Measurements from ENCODE around the gene XPC.
"Not testable (repeated sequence)": the region's sequence is repeated elsewhere in the genome, so short reads cannot be mapped to it uniquely, and the experiment has no call there.

The XPC gene

DNA sequence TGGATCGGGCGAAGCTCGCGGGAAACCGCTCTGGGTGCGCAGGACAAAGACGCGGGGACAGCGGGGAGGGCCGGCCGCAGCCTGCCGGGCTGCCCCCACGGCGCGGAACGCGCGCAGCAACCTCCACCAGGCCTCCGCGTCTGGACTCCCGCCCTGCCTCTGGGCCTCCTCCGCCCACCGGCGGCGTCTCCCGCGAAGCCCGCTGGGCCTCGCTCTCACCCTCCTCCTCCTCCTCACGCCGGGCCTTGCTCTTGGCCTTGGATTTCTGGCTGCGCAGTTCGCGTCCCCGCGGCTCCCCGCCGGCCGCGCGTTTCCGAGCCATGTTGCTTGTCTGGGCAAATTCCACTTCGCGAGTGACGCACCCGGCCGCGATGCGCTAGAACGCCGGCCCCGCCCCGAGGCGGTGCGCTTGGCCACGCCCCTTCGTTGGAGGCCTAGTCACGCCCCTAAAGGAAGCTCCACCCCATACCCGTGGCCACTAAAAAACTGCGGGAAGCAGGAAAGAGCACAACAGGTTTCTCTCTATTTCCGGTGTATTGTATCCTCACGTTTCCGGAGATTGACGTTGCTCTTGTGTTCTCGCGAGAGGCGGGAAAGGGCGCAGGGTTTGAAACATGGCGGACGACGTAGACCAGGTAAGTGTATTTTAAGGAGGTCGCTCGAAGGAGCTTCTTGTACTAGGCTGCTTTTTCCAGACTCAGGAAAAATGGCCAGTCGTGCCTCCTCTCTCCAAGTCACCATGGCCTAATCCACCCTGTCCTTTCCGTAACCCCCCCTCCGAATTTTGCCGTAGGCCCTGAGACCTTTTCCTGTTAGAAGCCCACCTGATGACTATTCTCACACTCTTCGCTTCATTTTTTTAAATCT, at the start of gene XPC, which contains the start of gene LSM3:
Gene XPC (minus strand): TSS at position 355 of the 867 bp plus-strand sequence. CDS start 33 bp downstream, at position 322.
Gene LSM3 (plus strand): TSS at position 571 of the 867 bp plus-strand sequence. CDS start 44 bp downstream, at position 615.
- peak; percentile 94 to 97 (median 94) for DNase-seq (ENCODE audit: low read depth in 2 of 3, low spot score in 1 of 3)

- no peak for DNase-seq (ENCODE audit: low read depth in 2 of 3, low spot score in 1 of 3)
Observed at GRCh38 chr3:14227856-14228255, 49.5 kb upstream of the XPC start.

DNA sequence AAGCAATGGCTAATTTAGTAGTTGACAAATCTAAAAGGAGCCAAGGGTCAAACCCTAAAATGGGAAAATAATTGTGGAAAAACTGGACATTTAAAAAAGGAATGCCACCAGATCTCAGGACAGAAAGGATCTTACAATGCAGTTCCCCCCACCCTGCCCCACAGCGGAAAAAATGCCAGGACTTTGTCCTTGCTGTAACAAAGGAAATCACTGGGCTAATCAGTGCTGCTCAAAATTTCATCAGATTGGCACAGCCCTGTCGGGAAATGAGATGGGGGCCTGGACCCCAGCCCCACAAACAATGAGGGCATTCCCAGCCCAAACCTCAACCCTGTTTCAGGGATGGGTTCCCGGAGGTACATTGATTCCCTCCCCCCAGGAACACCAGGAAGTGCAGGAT, 48.0 kb upstream of the XPC start:
- DNase-seq (ENCODE audit: low read depth in 2 of 3, low spot score in 1 of 3) = not testable (repeated sequence)

DNA sequence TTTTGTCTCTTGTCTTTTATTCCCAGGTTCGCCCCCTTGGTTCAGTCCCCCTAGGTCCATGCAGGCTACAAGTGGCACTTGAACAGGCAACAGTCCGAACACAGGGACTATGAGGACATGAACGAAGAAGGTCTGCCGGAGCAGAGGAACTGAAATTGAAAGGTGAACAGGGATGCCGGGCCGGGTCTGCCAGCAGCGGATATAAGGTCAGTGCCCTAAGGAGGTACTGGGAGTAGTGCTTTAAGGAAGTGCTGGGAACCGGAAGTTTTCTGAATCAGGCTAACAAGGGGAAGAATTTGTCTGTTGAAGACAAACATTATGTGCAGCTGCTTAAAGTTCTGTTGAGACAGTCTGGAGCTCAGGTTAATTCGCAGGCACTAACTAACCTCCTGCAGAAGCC, 47.0 kb upstream of the XPC start:
- DNase-seq (ENCODE audit: low read depth in 2 of 3, low spot score in 1 of 3) = no peak

DNA sequence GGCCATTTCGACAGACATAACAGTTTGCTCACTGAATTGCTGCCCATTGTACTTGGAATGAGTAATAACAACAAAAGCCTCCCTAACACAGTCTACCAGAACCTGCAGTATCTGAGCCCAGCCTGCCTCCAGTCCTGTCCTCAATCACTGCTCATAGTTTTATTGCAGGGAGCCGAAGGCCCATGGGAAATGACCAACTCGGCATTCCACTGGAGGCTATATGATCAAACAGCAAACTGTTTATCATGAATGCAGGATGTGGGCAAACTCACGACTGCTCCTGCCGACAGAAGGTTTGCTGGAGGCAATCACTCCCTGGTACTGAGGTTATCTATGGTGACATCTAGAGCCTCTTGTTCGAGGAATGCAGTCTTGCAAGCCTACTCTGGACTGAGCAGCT, 46.5 kb upstream of the XPC start:
- no peak for DNase-seq (ENCODE audit: low read depth in 2 of 3, low spot score in 1 of 3)

DNA sequence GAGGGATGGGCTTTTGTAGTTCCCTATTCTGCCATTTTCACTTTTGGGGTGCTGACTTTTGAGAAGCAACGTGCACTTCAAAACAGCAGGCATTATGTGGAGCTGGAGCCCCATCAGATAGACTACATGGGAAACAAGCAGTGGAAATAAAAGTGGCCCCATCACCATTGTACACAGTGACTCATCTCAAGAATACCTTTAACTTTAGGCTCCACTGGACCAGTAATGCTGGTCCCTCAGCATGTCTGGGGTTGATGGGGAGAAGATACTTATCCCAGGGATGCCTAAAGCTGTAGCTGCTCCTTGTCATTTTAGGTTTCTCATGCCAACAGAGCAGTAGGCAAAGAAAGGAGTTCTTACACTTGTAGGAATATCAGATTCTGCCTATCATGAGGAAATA, 45.2 kb upstream of the XPC start:
- DNase-seq (ENCODE audit: low read depth in 2 of 3, low spot score in 1 of 3) = no peak

DNA sequence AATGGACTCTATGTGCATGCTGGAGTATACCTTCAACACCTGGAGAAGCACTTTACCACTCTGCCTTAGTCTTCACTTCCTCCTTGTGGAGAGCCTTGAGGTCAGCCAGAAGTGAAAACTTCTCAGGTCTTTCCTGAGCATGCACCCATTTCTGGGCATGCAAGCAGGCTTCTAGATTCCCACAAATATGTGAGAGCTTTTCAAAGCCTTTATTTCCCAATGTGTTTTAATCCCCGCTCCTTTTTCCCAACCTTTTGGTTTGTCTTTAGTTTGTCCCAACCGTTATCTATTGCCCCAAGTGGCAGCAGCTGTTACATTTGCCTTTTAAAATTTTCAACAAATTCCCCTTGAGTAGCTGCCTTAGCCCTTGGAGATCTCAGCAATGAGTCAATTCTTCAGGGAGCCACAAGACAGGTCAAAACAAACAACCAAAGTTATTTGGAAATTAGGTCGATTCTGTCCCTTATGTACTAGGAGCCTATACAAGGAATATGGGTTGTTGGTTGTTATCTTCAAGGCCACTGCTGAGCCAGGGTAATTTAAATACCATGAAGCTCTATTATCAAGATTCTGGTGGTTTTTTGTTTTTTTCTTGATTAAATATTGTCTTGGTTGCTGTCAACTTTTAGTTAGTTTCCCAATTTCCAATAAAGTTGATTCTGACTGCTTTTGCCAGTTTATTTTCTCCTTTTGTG, 44.6 kb upstream of the XPC start:
- no peak for DNase-seq (ENCODE audit: low read depth in 2 of 3, low spot score in 1 of 3)

- no peak for DNase-seq (ENCODE audit: low read depth in 2 of 3, low spot score in 1 of 3)
Observed at GRCh38 chr3:14222457-14222856, 44.1 kb upstream of the XPC start.

DNA sequence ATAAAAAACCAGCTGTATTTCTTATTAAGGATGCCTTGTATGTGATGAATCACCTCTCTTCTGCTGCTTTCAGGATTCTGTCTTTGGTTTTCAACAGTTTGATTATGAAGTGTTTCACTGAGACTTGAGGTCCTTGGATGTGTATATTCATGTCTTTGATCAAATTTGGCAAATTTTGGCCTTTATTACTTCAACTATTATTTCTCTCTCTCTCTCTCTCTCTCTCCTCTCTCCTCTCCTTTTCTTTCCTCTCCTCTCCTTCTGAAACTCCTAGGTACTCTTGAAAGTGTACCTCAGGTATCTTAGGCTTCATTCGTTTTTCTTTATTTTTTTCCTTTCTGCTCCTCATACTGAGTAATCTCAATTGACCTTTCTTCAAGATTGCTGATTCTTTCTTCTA, 43.5 kb upstream of the XPC start:
- DNase-seq (ENCODE audit: low read depth in 2 of 3, low spot score in 1 of 3) = no peak

DNA sequence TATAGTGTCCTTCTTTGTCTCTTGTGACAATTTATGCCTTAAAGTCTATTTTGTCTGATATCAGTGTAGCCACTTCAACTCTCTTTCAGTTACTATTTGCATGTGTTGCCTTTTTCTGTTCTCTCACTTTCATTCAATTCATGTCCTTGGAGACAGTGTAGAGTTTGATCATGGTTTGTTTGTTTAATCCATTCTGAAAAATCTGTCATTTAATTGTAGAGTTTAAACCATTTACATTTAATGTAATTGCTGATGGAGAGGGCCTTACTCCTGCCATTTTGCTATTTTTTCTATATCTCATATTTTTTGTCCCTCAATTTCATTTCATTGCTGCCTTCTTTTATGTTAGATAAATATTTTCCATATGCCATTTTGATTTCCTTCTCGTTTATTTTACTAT, 42.5 kb upstream of the XPC start:
- no peak for DNase-seq (ENCODE audit: low read depth in 2 of 3, low spot score in 1 of 3)

- DNase-seq (ENCODE audit: low read depth in 2 of 3, low spot score in 1 of 3) = no peak
Observed at GRCh38 chr3:14218355-14218754, 40.0 kb upstream of the XPC start.

DNA sequence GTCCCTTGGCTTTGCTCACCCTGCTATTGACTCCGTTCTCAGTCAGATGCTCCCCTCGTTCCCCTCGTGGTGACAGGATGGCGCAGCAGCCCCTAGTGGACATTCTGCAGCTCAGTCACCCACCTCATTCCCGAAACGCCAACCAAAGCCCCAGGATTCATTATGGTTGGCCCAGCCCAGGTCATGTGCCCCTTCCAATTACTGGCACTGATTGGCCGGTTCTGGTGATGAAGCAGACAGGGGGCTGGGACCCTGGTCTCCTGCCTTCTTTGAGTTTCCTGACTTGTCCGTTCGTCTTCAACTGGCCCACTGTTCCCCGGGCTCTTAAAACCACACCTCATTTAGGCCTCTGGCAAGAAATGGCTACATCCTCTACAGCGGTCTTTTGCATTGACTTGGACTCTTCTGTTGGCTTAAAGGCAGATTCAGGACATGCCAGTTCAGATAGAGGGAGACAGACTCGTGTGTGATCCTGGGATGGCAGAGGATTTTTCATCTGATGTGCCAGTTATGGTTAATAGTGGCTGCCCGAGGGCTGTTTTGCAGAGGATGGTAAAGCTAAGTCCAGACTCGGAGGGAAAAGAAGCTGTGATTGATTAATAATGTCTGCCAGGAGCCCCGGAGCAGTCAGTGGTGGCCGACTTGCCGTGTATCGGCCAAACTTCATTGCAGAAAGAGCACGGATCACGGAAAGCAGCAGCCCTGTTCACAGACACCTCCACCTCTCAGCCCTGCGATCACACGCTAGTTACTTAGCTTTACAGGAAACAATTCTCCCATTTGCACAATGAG, 38.1 kb upstream of the XPC start:
- peak; percentile 15 to 54 (median 32) for DNase-seq (ENCODE audit: low read depth in 2 of 3, low spot score in 1 of 3)

- DNase-seq (ENCODE audit: low read depth in 2 of 3, low spot score in 1 of 3) = no peak
Observed at GRCh38 chr3:14214764-14215163, 36.4 kb upstream of the XPC start.

GRCh38 chr3:14213066-14213774, 34.8 kb upstream of the XPC start:
- DNase-seq (ENCODE audit: low read depth in 2 of 3, low spot score in 1 of 3) = no peak

DNA sequence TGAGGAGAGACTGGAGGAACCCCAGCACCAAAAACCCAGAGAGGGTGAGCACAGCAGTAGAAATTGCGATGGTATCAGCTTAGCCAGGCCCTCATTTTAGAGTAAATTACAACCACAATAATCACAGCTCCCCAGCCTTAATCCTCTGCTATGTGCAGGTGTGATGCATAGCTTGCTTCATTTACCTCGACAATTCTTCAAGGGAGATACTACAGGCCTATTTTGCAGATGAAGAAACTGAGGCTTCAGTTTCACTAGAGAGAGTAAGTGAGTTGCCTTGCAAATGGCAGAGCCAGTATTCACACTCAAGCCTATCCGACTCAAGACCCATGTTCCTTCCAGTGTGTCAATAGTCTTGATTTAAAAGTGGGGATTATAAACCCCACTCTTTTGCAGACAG, 33.6 kb upstream of the XPC start:
- DNase-seq (ENCODE audit: low read depth in 2 of 3, low spot score in 1 of 3) = no peak

DNA sequence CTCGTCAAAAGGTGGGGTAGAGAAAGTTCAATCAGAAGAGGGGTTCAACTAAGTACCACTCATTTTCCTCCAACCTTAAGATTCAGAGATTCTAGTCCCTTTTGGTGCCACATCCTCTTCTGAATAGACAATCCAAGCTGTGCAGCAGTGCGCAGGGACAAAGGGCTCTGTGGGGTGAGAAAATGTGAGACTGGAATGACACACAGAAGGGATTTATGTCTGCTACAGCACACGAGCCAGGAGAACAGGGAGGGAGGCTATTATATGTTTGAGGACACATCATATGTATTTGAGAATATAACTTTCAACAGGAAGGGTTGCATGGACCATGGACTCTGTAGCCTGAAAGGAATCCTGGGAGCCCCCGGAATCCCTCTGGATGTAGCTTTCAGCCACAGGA, 33.2 kb upstream of the XPC start:
- no peak for DNase-seq (ENCODE audit: low read depth in 2 of 3, low spot score in 1 of 3)

DNA sequence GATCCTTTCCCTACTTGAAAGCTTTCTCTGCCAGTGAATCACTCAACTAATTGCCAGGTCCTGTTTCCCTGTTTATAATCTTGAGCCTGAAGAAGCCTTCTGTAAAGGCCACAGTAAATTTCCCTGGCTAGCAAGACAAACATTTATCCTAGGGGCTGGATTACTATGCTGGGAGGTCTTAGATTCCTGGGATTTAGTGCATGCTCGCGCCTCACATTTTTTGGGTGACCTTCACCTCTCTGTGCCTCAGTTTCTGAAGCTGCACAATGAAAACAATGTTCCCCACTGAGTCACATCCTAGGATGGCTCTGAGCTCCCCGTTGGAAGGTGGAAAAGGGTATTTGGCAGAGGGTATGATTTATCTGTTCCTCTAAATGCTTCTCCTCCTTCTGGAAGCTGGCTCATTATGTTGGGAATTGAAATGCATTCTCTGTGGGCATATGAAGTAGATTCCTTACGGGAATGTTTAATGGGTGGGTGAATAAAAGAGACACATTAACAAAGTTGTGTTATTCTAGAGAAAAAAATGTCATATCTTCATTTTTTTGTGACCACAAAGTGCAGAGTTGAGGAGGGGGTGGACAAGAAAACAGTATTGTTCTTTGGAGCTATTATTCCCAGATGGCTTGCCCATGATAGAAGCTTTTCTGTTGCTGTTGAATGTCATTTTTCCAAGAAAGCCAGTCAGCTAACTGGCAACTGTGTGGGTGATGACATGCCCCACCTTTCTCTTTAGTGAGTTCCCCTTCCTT, 32.6 kb upstream of the XPC start:
- DNase-seq (ENCODE audit: low read depth in 2 of 3, low spot score in 1 of 3) = no peak

DNA sequence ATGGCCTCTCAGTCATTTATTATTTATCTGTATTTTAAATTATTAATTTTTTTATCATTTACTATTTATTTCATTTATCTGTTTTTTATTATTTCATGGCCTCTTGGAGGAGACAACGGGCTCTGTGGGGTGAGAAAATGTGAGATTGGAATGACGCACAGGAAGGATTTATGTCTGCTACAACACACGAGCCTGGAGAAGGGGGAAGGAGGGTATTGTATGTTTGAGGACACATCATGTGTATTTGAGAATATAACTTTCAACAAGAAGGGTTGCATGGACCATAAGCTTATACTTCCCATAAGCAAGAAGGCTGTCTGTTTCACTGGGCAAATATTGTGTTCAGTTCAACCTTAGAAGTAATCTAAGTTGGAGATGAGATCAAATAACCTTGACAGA, 31.9 kb upstream of the XPC start:
- DNase-seq (ENCODE audit: low read depth in 2 of 3, low spot score in 1 of 3) = no peak

DNA sequence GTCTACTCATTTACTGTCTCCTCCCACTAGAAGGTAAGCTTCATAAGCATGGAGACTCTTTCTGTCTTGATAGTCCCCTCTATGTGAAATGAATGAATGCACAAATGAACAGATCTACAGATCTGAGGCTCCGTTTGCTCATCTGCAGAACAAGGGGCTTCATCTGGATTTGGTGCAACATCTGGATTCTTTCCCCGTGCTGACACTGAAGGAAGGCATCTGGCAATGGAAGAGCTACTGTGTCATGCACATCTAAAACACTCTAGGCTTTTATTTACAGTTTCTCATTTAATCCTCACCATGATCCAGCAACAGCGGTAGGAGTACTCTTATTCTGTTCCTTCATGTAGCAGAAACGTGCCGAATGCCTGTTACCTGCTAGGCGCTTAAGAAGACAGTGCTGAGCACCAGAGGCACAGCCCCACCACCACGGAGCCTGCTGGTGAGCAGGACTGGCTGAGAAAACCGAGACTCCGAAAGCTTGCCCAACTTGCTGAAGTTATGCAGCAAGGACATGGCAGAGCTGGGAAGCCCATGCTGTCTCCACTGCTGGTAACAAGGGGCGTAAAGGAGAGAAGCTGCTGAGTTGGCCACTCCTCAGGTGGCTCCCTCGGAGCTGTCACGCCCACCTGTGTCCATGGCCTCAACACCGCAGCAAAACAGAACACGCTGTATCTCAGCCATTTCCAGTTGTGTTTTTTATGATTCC, 31.3 kb upstream of the XPC start:
- DNase-seq (ENCODE audit: low read depth in 2 of 3, low spot score in 1 of 3) = no peak

GRCh38 chr3:14208977-14209394, 30.6 kb upstream of the XPC start:
- DNase-seq (ENCODE audit: low read depth in 2 of 3, low spot score in 1 of 3) = no peak
